DOHH2 (cell line): ENCODE measurements around the gene LKAAEAR1.

Experiments
- EZH2phosphoT487 ChIP-seq: fragments of 200-600 bp; sonication (generic); IDR thresholded peaks from 2 replicates; pipeline ENCODE4 v1.6.1; 2017; ENCODE audit warnings: borderline replicate concordance, mild to moderate bottlenecking, antibody characterized with exemption, low read length, moderate library complexity, mixed read lengths
- TF ChIP-seq, protein P1 (sequence below): fragments of 200-600 bp; sonication (generic); IDR thresholded peaks from one replicate; pipeline ENCODE4 v1.5.1; 2014; ENCODE audit warnings: antibody characterized with exemption, mild to moderate bottlenecking, low read depth, low read length; ENCODE audit not compliant: poor library complexity, severe bottlenecking

DNA sequence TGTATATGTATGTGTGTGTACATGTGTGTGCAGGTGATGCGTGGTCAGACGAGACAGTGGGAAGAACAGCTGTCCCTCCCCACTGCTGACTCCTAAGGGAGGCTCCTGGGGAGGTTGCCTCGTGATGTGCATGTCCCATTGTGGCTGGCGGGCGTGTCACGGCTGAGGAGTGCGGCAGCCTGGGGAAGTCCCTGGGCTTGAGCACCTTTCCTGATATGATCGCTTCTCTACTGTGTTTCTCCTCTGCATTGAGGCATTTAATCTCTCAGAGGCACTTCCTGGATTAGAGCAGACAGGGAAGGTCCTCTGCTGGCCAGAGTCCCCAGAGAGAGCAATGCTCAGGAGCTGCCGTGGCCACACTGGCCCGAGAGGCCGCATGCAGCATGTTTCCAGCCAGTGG is 11.7 kb upstream of the LKAAEAR1 start:
- TF ChIP-seq, protein P1, sequence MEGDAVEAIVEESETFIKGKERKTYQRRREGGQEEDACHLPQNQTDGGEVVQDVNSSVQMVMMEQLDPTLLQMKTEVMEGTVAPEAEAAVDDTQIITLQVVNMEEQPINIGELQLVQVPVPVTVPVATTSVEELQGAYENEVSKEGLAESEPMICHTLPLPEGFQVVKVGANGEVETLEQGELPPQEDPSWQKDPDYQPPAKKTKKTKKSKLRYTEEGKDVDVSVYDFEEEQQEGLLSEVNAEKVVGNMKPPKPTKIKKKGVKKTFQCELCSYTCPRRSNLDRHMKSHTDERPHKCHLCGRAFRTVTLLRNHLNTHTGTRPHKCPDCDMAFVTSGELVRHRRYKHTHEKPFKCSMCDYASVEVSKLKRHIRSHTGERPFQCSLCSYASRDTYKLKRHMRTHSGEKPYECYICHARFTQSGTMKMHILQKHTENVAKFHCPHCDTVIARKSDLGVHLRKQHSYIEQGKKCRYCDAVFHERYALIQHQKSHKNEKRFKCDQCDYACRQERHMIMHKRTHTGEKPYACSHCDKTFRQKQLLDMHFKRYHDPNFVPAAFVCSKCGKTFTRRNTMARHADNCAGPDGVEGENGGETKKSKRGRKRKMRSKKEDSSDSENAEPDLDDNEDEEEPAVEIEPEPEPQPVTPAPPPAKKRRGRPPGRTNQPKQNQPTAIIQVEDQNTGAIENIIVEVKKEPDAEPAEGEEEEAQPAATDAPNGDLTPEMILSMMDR: no peak
- TF ChIP-seq EZH2phosphoT487: no peak
